Measurements from ENCODE around the gene KLHL22. TPM values are rescaled to one million over a fixed set of nuclear protein-coding genes. Genes with fewer than 3 reads are reported as not detected.
"Not testable (repeated sequence)": the region's sequence is repeated elsewhere in the genome, so short reads cannot be mapped to it uniquely, and the experiment has no call there.

KLHL22 gene
- total and polyA plus RNA-seq, 5 donors from 2014 or later = 40.1 to 55.6 (median 43.9) TPM

GRCh38 chr22:20423008-20423905 lies 72.3 kb downstream of the KLHL22 start:
- Histone ChIP-seq H3K4me1 (ENCODE audit: control insufficient read depth, insufficient read depth, low read length, poor library complexity, severe bottlenecking) (peaks cover 11% of the 10 kb centered on the region), H3K4me3 (ENCODE audit: low read depth, low read length) (no peak overlapping the region), H3K27ac (ENCODE audit: insufficient read depth, low read length, poor library complexity, severe bottlenecking) (no peak overlapping the region), H3K9me3 (ENCODE audit: control insufficient read depth in 2 of 2, low read length in 2 of 2) (no peaks in the 10 kb centered on the region), H3K27me3 (ENCODE audit: control insufficient read depth, insufficient read depth, low read length) (no peaks in the 10 kb centered on the region), H3K36me3 (ENCODE audit: control insufficient read depth, insufficient read depth, low read length) (no peaks in the 10 kb centered on the region)
- DNase-seq (no peak), ATAC-seq (ENCODE audit: low read depth in 2 of 2) (no peak)
- H3K4me3 Mint-ChIP-seq = peak overlapping the region in 3 of 4 donors; percentile 45 to 86 (median 51)
- peaks cover 0 to 14% (median 8%) of the 10 kb centered on the region in 4 donors for H3K4me1 Mint-ChIP-seq
- peaks cover 0 to 3% (median 0%) of the 10 kb centered on the region in 7 donors for H3K9me3 Mint-ChIP-seq
- peaks cover 6% of the 10 kb centered on the region for H3K36me3 Mint-ChIP-seq
- H3K27me3 Mint-ChIP-seq = peaks cover 23% of the 10 kb centered on the region
- peak overlapping the region in 1 of 3 donors; percentile 45 for H3K27ac Mint-ChIP-seq

GRCh38 chr22:20422271-20423007 lies 73.2 kb downstream of the KLHL22 start:
- H3K36me3 ChIP-seq (ENCODE audit: control insufficient read depth, insufficient read depth, low read length) = no peaks in the 10 kb centered on the region
- no peak overlapping the region for H3K27ac Mint-ChIP-seq
- peaks cover 19% of the 10 kb centered on the region for H3K27me3 Mint-ChIP-seq
- no peak overlapping the region for H3K4me3 Mint-ChIP-seq
- peaks cover 15% of the 10 kb centered on the region for H3K4me1 ChIP-seq (ENCODE audit: control insufficient read depth, insufficient read depth, low read length, poor library complexity, severe bottlenecking)
- no peaks in the 10 kb centered on the region for H3K27me3 ChIP-seq (ENCODE audit: control insufficient read depth, insufficient read depth, low read length)
- no peak for DNase-seq
- H3K9me3 ChIP-seq (ENCODE audit: control insufficient read depth in 2 of 2, low read length in 2 of 2) = no peaks in the 10 kb centered on the region
- H3K4me1 Mint-ChIP-seq = peaks cover 0 to 15% (median 8%) of the 10 kb centered on the region in 4 donors
- no peak for ATAC-seq (ENCODE audit: low read depth in 2 of 2)
- H3K36me3 Mint-ChIP-seq = peaks cover 6% of the 10 kb centered on the region
- H3K27ac ChIP-seq (ENCODE audit: insufficient read depth, low read length, poor library complexity, severe bottlenecking) = no peak overlapping the region
- H3K9me3 Mint-ChIP-seq = peaks cover 0 to 3% (median 0%) of the 10 kb centered on the region in 7 donors
- H3K4me3 ChIP-seq (ENCODE audit: low read depth, low read length) = no peak overlapping the region

DNA sequence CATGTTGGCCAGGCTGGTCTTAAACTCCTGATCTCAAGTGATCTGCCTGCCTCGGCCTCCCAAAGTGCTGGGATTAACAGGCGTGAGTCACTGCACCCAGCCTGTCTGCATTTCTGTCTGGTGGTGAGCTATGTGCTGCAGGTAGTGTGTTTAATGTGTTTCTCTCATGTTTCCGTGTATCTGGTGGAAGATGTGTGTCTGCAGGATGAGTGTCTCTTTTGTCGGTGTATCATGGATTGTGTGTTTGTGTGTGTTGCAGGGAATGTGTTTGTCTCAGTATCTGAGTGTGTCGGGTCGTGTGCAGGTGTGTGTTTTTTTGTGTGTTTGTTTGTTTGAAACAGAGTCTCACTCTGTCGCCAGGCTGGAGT lies 74.1 kb downstream of the KLHL22 start:
- Mint-ChIP-seq H3K9me3 (peaks cover 0 to 3% (median 0%) of the 10 kb centered on the region in 7 donors), H3K27me3 (peaks cover 11% of the 10 kb centered on the region), H3K4me1 (peaks cover 0 to 11% (median 4%) of the 10 kb centered on the region in 4 donors), H3K27ac (no peak overlapping the region), H3K36me3 (no peaks in the 10 kb centered on the region), H3K4me3 (no peak overlapping the region)
- no peaks in the 10 kb centered on the region for H3K27me3 ChIP-seq (ENCODE audit: control insufficient read depth, insufficient read depth, low read length)
- H3K27ac ChIP-seq (ENCODE audit: insufficient read depth, low read length, poor library complexity, severe bottlenecking) = no peak overlapping the region
- H3K36me3 ChIP-seq (ENCODE audit: control insufficient read depth, insufficient read depth, low read length) = no peaks in the 10 kb centered on the region
- no peak for DNase-seq
- no peak overlapping the region for H3K4me3 ChIP-seq (ENCODE audit: low read depth, low read length)
- peaks cover 15% of the 10 kb centered on the region for H3K4me1 ChIP-seq (ENCODE audit: control insufficient read depth, insufficient read depth, low read length, poor library complexity, severe bottlenecking)
- no peak for ATAC-seq (ENCODE audit: low read depth in 2 of 2)
- H3K9me3 ChIP-seq (ENCODE audit: control insufficient read depth in 2 of 2, low read length in 2 of 2) = no peaks in the 10 kb centered on the region

DNA sequence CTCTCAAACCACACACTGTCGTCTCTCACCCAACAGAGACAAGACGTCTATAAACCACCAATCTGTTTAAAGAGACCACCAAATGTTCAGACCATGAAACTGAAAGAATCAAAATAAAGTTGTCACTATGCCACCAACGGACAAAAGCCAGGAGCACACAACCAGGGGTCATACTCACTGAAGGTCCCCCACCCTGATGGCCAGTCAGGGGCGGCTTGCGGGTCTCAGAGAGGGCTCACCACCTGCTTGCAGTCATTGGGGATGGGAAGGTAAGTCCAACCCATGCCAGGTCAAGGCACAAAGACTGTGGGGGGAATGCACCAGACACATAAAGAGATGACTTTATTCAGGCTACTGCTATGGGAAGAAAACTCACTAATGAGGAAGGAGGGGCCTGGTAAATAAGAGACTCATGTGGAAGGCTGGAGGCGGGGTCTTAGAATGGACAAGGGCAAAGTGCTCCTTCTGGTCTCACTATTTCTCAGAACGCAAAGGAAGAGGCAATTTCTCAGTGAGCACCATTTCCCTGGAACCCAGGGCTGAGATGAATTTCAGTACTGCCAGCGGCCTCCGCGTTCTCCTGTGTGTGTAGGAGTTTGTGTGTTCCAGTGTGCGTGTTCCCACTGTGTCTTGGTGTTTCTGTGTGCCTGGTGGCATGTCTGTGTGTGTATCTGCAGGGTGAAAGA lies 75.3 kb downstream of the KLHL22 start:
- no peaks in the 10 kb centered on the region for H3K27me3 ChIP-seq (ENCODE audit: control insufficient read depth, insufficient read depth, low read length)
- ATAC-seq (ENCODE audit: low read depth in 2 of 2) = no peak
- H3K4me1 ChIP-seq (ENCODE audit: control insufficient read depth, insufficient read depth, low read length, poor library complexity, severe bottlenecking) = peaks cover 6% of the 10 kb centered on the region
- H3K9me3 ChIP-seq (ENCODE audit: control insufficient read depth in 2 of 2, low read length in 2 of 2) = no peaks in the 10 kb centered on the region
- no peak overlapping the region for H3K27ac ChIP-seq (ENCODE audit: insufficient read depth, low read length, poor library complexity, severe bottlenecking)
- Mint-ChIP-seq H3K27me3 (peaks cover 11% of the 10 kb centered on the region), H3K27ac (no peak overlapping the region), H3K4me1 (peaks cover 0 to 11% (median 4%) of the 10 kb centered on the region in 4 donors), H3K9me3 (peaks cover 0 to 3% (median 0%) of the 10 kb centered on the region in 7 donors), H3K4me3 (no peak overlapping the region), H3K36me3 (no peaks in the 10 kb centered on the region)
- no peaks in the 10 kb centered on the region for H3K36me3 ChIP-seq (ENCODE audit: control insufficient read depth, insufficient read depth, low read length)
- H3K4me3 ChIP-seq (ENCODE audit: low read depth, low read length) = no peak overlapping the region
- no peak for DNase-seq

DNA sequence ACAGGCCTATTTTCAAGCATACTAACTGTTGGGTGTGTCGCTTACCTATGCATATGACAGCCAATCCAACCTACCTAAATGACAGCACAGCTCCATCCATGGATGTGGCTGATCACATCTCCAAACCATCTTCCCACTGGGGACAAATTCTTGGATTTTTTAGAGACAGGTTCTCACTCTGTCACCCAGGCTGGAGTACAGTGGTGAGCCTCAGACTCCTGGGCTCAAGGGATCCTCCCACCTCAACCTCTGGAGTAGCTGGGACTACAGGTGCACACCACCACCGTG lies 76.0 kb downstream of the KLHL22 start:
- peaks cover 6% of the 10 kb centered on the region for H3K4me1 ChIP-seq (ENCODE audit: control insufficient read depth, insufficient read depth, low read length, poor library complexity, severe bottlenecking)
- Mint-ChIP-seq H3K27ac (no peak overlapping the region), H3K4me3 (no peak overlapping the region), H3K4me1 (peaks cover 0 to 9% (median 4%) of the 10 kb centered on the region in 4 donors), H3K36me3 (no peaks in the 10 kb centered on the region), H3K27me3 (peaks cover 11% of the 10 kb centered on the region), H3K9me3 (peaks cover 0 to 3% (median 0%) of the 10 kb centered on the region in 7 donors)
- no peaks in the 10 kb centered on the region for H3K9me3 ChIP-seq (ENCODE audit: control insufficient read depth in 2 of 2, low read length in 2 of 2)
- no peaks in the 10 kb centered on the region for H3K27me3 ChIP-seq (ENCODE audit: control insufficient read depth, insufficient read depth, low read length)
- DNase-seq (no peak), ATAC-seq (ENCODE audit: low read depth in 2 of 2) (no peak)
- H3K27ac ChIP-seq (ENCODE audit: insufficient read depth, low read length, poor library complexity, severe bottlenecking) = no peak overlapping the region
- H3K36me3 ChIP-seq (ENCODE audit: control insufficient read depth, insufficient read depth, low read length) = no peaks in the 10 kb centered on the region
- no peak overlapping the region for H3K4me3 ChIP-seq (ENCODE audit: low read depth, low read length)

DNA sequence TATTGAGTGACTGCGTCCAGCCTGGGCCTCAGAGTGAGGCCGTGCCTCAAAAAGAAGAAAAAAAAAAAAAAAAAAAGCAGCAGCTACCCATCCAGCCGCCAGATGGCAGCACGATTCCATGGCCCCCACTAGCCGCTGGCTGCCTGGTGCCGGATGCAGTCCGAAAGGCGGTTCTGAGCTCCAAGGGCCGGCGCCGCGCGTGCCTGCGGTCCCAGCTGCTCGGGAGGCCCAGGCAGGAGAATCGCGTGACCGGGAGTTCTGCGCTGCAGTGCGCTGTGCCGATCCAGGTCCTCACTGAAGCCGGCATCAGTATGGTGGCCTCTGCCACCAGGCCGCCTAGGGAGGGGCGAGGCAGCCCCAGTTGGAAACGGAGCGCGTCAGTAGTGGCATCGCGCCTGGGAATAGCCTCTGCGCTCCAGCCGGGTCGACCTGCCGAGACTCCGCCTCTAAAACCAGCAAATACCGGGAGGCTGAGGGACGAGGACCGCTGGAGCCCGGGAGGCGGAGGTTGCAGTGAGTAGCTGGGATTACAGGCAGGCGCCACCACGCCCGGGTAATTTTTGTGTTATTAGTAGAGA lies 77.3 kb downstream of the KLHL22 start:
- H3K4me1 ChIP-seq (ENCODE audit: control insufficient read depth, insufficient read depth, low read length, poor library complexity, severe bottlenecking) = peaks cover 6% of the 10 kb centered on the region
- Mint-ChIP-seq H3K27me3 (peaks cover 6% of the 10 kb centered on the region), H3K36me3 (no peaks in the 10 kb centered on the region), H3K27ac (no peak overlapping the region), H3K9me3 (no peaks in the 10 kb centered on the region), H3K4me3 (peak overlapping the region; percentile 19 to 66 (median 58)), H3K4me1 (peaks cover 0 to 4% (median 1%) of the 10 kb centered on the region in 4 donors)
- ATAC-seq (ENCODE audit: low read depth in 2 of 2) = peak; percentile 72 to 76
- no peaks in the 10 kb centered on the region for H3K27me3 ChIP-seq (ENCODE audit: control insufficient read depth, insufficient read depth, low read length)
- H3K27ac ChIP-seq (ENCODE audit: insufficient read depth, low read length, poor library complexity, severe bottlenecking) = no peak overlapping the region
- no peak overlapping the region for H3K4me3 ChIP-seq (ENCODE audit: low read depth, low read length)
- no peaks in the 10 kb centered on the region for H3K36me3 ChIP-seq (ENCODE audit: control insufficient read depth, insufficient read depth, low read length)
- no peaks in the 10 kb centered on the region for H3K9me3 ChIP-seq (ENCODE audit: control insufficient read depth in 2 of 2, low read length in 2 of 2)
- peak; percentile 70 to 75 (median 73) for DNase-seq

GRCh38 chr22:20415699-20416098 lies 79.9 kb downstream of the KLHL22 start:
- H3K4me3 Mint-ChIP-seq, H3K36me3 Mint-ChIP-seq: not testable (repeated sequence)

More at GRCh38 chr22:20415699-20416098, 79.9 kb downstream of the KLHL22 start:
- not testable (repeated sequence) for H3K27me3 ChIP-seq (ENCODE audit: control insufficient read depth, insufficient read depth, low read length); H3K4me3 ChIP-seq (ENCODE audit: low read depth, low read length); H3K9me3 ChIP-seq (ENCODE audit: control insufficient read depth in 2 of 2, low read length in 2 of 2); H3K36me3 ChIP-seq (ENCODE audit: control insufficient read depth, insufficient read depth, low read length); DNase-seq; H3K4me1 ChIP-seq (ENCODE audit: control insufficient read depth, insufficient read depth, low read length, poor library complexity, severe bottlenecking); H3K27me3 Mint-ChIP-seq; H3K4me1 Mint-ChIP-seq; H3K9me3 Mint-ChIP-seq; ATAC-seq (ENCODE audit: low read depth in 2 of 2); H3K27ac Mint-ChIP-seq; H3K27ac ChIP-seq (ENCODE audit: insufficient read depth, low read length, poor library complexity, severe bottlenecking)

Measured in CD4-positive, CD25-positive, alpha-beta regulatory T cell (primary cell).